Adrenal gland (tissue), 12 donors: ENCODE results near the gene ABCC12. TPM values are rescaled to one million over a fixed set of nuclear protein-coding genes. Genes with fewer than 3 reads are reported as not detected.
"Not testable (repeated sequence)": the region's sequence is repeated elsewhere in the genome, so short reads cannot be mapped to it uniquely, and the experiment has no call there.

Experiments
- DNase-seq, 7 donors: peaks; one replicate each; pipeline ENCODE4 v3.0.0-alpha.2; 2019 to 2020
- H3K27ac ChIP-seq, 5 donors: fragments of 200-600 bp; sonication (generic) in 4 of 5; 1 replicate in 3 of 5; 2 replicates in 2 of 5; pipeline versions ENCODE4 v1.5.1 to v1.8.0; 2016 to 2020; ENCODE audit warnings: mild to moderate bottlenecking in 1 of 5
- H3K27me3 ChIP-seq: fragments of 200-600 bp; 2 replicates; pipeline ENCODE4 v1.8.0; 2021
- H3K36me3 ChIP-seq, 2 donors: fragments of 200-600 bp; replicated peaks in 1 of 2; 1 replicate in 1 of 2; 2 replicates in 1 of 2; pipeline versions ENCODE4 v1.5.1 to v1.8.0; 2018 to 2022
- H3K4me1 ChIP-seq, 2 donors: fragments of 200-600 bp; replicated peaks in 1 of 2; 1 replicate in 1 of 2; 2 replicates in 1 of 2; pipeline versions ENCODE4 v1.5.1 to v1.8.0; 2018 to 2021
- H3K4me3 ChIP-seq, 4 donors: fragments of 200-600 bp; sonication (generic) in 3 of 4; one replicate each; pipeline ENCODE4 v1.5.1; 2016 to 2018
- H3K9me3 ChIP-seq, 3 donors: fragments of 200-600 bp; sonication (generic) in 1 of 3; replicated peaks in 1 of 3; 1 replicate in 2 of 3; 2 replicates in 1 of 3; pipeline versions ENCODE4 v1.5.1 to v1.8.0; 2016 to 2021
- CTCF ChIP-seq, 6 experiments: fragments of 450-650 bp in 4 of 6; fragments of 200-600 bp in 2 of 6; sonication (generic) in 1 of 6; IDR thresholded peaks; 1 replicate in 5 of 6; 2 replicates in 1 of 6; pipeline versions ENCODE4 v1.5.1 to v1.8.0; 2016 to 2021; ENCODE audit warnings: antibody characterized with exemption in 6 of 6, mild to moderate bottlenecking in 2 of 6, moderate library complexity in 1 of 6
- POLR2A ChIP-seq, 2 donors: fragments of 450-650 bp; IDR thresholded peaks; one replicate each; pipeline ENCODE4 v1.6.1; 2017; ENCODE audit warnings: antibody characterized with exemption in 2 of 2, mild to moderate bottlenecking in 2 of 2, moderate library complexity in 1 of 2
- WGBS, 4 donors: extraction: QIAGEN DNeasy Blood & Tissue Kit in 2 of 4; methylation state at CpG; one replicate each; pipeline versions ENCODE4 v1.1.5 to v1.1.7; 2013 to 2017; 5-methylcytosine and 5-hydroxymethylcytosine counted together
- intact Hi-C, 2 donors: fragments of 100-400 bp; cut with DNase I; formaldehyde crosslinking; loops; one replicate each; pipeline versions ENCODE4 v1.14.1 to v1.15.0; 2022 to 2023
- polyA plus RNA-seq, 3 donors: library from polyadenylated mRNA; stranded (reverse); fragments of 200-250 nt in 2 of 3; fragments of 350-450 nt in 1 of 3; fragmentation: Illumina TruSeq in 1 of 3; extraction: RNeasy Lipid Tissue Mini Kit (QIAGEN cat#74804) in 1 of 3; gene quantifications; one replicate each; pipeline ENCODE4 v1.2.3, GENCODE V29; 2013 to 2014
- total RNA-seq, 9 donors: library from RNA; depleted of rRNA in 4 of 9; stranded (reverse); fragments of >200 nt in 4 of 9; fragments of 120-200 nt in 1 of 9; fragmentation: NEBNext Ultra II Directional in 1 of 9; extraction: Animal tissue kit (Norgen Biotek cat#: 25700) in 1 of 9; gene quantifications; one replicate each; pipeline versions ENCODE4 v1.1.0 to v1.2.4, GENCODE V29; 2013 to 2023
- donor health status: healthy with polysubstance abuse.
- donor health status: Bipolar disorder and iron deficiency.
- donor health status: DM: yes; HTN: yes; CAD: no.
- donor health status: DM: no; HTN: no; CAD: no.
- donor health status: DM: no; HTN: no; CAD: no.
- donor health status: DM: yes; HTN: yes; CAD: no.

The ABCC12 gene
- total and polyA plus RNA-seq, 12 donors: not detected

GRCh38 chr16:48169896-48170295, 14.1 kb upstream of the ABCC12 start:
- DNase-seq: no peak
- no peaks in the 10 kb centered on the region for H3K9me3 ChIP-seq
- TF ChIP-seq POLR2A (IDR thresholded peaks at IDR 0.05) (no peak), CTCF (IDR thresholded peaks at IDR 0.05) (no peak)
- no peak overlapping the region for H3K4me3 ChIP-seq
- H3K27me3 ChIP-seq: no peaks in the 10 kb centered on the region
- intact Hi-C loops: loop anchor here (5.0 to 10.0 kb wide), 3 partner anchors 1133 to 1315 kb away; no protein-coding TSS in a partner anchor
- 71 to 82% (median 81%) methylated on average over 8 of the region's 8 CpGs for WGBS, 4 donors
- H3K4me1 ChIP-seq: no peaks in the 10 kb centered on the region
- H3K27ac ChIP-seq: no peak overlapping the region
- no peaks in the 10 kb centered on the region for H3K36me3 ChIP-seq

DNA sequence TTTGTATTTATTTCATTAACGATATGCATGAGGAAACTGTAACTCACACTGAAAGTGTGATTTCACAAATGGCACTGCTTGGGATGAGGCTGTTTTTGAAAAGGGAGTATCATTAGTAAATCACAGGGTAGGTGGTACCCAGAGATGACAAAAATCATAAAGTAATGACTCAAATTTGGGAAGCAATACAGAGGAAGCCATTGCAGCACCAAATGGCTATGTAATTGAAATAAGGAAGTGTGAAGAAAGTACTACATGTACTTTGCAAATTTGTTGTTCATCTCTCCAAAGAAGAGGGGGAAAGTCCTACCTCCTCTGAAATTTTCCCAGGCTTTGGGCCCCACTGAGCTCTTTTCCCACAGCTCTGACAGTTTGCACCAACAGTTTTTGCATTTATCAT, 12.3 kb upstream of the ABCC12 start:
- no peaks in the 10 kb centered on the region for H3K27me3 ChIP-seq
- H3K4me1 ChIP-seq: no peaks in the 10 kb centered on the region
- TF ChIP-seq POLR2A (IDR thresholded peaks at IDR 0.05): no peak
- no peak for TF ChIP-seq CTCF (IDR thresholded peaks at IDR 0.05)
- DNase-seq: no peak
- H3K4me3 ChIP-seq: no peak overlapping the region
- 65 to 85% (median 81%) methylated on average over 1 of the region's 1 CpG for WGBS, 4 donors
- H3K9me3 ChIP-seq: no peaks in the 10 kb centered on the region
- intact Hi-C loops: loop anchor here (5.0 to 10.0 kb wide), 3 partner anchors 1131 to 1313 kb away; no protein-coding TSS in a partner anchor
- no peak overlapping the region for H3K27ac ChIP-seq
- no peaks in the 10 kb centered on the region for H3K36me3 ChIP-seq

DNA sequence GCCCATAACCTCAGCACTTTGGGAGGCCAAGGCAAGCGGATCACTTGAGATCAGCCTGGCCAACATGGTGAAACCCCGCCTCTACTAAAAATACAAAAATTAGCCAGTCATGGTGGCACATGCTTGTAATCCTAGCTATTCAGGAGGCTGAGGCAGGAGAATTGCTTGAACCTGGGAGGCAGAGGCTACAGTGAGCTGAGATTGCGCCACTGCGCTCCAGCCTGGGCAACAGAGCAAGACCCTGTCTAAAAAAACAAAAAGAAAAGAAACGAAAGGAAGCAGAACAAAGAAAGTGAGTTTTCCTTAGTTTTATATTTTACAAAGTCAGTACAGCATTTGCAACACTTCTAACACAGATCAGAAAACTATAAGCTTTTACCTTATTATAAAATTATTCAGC, 10.8 kb upstream of the ABCC12 start:
- not testable (repeated sequence) for H3K9me3 ChIP-seq, H3K36me3 ChIP-seq, H3K27me3 ChIP-seq, H3K4me1 ChIP-seq, DNase-seq, H3K27ac ChIP-seq, H3K4me3 ChIP-seq
- 91 to 97% (median 94%) methylated on average over 5 of the region's 5 CpGs for whole genome bisulfite sequencing, 4 donors
- intact Hi-C loops: loop anchor here (5.0 to 10.0 kb wide), 3 partner anchors 1129 to 1312 kb away; no protein-coding TSS in a partner anchor

DNA sequence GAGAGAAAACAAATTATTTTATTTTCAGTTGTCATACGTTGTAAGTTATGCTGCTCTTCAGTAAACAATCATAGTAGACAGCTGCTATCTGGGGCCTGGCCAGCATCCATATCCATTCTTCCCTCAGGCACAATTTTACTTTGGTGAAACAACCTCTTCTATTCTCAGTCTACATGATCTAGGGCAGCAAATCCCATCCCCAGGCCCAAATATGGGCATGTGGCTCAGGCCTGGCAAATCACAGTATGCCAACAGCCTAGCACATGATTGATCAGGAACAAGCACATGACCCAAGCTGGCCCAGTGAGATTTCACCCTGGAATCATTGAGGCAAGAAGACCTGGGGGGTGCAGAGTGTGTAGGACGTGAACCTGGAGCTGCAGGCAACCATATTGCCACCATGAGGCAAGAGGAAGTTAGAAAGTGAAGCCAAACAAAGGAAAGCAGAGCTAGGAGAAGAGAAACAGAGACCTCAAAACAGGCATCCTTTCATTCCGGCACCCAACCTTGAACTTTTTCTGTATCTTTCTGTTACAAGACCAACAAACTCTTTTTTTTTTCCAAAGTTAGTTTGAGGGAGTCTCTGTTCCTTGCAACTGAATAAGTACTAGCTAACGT, 10.3 kb upstream of the ABCC12 start:
- H3K4me1 ChIP-seq: no peaks in the 10 kb centered on the region
- TF ChIP-seq POLR2A (IDR thresholded peaks at IDR 0.05) (no peak), CTCF (IDR thresholded peaks at IDR 0.05) (no peak)
- intact Hi-C loops: loop anchor here (5.0 to 10.0 kb wide), 3 partner anchors 1129 to 1311 kb away; no protein-coding TSS in a partner anchor
- no peak overlapping the region for H3K27ac ChIP-seq
- H3K27me3 ChIP-seq: no peaks in the 10 kb centered on the region
- no peaks in the 10 kb centered on the region for H3K36me3 ChIP-seq
- WGBS, 4 donors: 71 to 81% (median 75%) methylated on average over 4 of the region's 4 CpGs
- DNase-seq: no peak
- no peak overlapping the region for H3K4me3 ChIP-seq
- H3K9me3 ChIP-seq: no peaks in the 10 kb centered on the region
